Measurements from ENCODE around the gene HOXB9. TPM values are rescaled to one million over a fixed set of nuclear protein-coding genes. Genes with fewer than 3 reads are reported as not detected.

Gene HOXB9
- total and polyA plus RNA-seq, 2 of the 13 experiments (the other 11 are each of a cell fraction or from before 2014, with no cell fraction given) = not detected

GRCh38 chr17:48608494-48608834 is 17.7 kb downstream of the HOXB9 start:
- H3K4me2 ChIP-seq (ENCODE audit: low read depth, low read length) = no peak overlapping the region
- POLR2A ChIA-PET = no interaction called here
- H3K27ac ChIP-seq (ENCODE audit: extremely low read length, insufficient read depth, low read length) = no peak overlapping the region
- 63% methylated on average over 1 of the region's 1 CpG for WGBS (ENCODE audit: low lambda C conversion rate)
- no peaks in the 10 kb centered on the region for H3K79me2 ChIP-seq (ENCODE audit: insufficient read depth, low read length)
- TF ChIP-seq SIX1 (CRISPR knock-in tag; IDR thresholded peaks at IDR 0.05; ENCODE audit: borderline replicate concordance) = no peak
- TF ChIP-seq ZNF747 (CRISPR knock-in tag; IDR thresholded peaks at IDR 0.05; ENCODE audit: borderline replicate concordance) = no peak
- no peak for TF ChIP-seq PRMT3 (CRISPR knock-in tag; IDR thresholded peaks at IDR 0.05; ENCODE audit: borderline replicate concordance, low read depth)
- TF ChIP-seq, protein P1, sequence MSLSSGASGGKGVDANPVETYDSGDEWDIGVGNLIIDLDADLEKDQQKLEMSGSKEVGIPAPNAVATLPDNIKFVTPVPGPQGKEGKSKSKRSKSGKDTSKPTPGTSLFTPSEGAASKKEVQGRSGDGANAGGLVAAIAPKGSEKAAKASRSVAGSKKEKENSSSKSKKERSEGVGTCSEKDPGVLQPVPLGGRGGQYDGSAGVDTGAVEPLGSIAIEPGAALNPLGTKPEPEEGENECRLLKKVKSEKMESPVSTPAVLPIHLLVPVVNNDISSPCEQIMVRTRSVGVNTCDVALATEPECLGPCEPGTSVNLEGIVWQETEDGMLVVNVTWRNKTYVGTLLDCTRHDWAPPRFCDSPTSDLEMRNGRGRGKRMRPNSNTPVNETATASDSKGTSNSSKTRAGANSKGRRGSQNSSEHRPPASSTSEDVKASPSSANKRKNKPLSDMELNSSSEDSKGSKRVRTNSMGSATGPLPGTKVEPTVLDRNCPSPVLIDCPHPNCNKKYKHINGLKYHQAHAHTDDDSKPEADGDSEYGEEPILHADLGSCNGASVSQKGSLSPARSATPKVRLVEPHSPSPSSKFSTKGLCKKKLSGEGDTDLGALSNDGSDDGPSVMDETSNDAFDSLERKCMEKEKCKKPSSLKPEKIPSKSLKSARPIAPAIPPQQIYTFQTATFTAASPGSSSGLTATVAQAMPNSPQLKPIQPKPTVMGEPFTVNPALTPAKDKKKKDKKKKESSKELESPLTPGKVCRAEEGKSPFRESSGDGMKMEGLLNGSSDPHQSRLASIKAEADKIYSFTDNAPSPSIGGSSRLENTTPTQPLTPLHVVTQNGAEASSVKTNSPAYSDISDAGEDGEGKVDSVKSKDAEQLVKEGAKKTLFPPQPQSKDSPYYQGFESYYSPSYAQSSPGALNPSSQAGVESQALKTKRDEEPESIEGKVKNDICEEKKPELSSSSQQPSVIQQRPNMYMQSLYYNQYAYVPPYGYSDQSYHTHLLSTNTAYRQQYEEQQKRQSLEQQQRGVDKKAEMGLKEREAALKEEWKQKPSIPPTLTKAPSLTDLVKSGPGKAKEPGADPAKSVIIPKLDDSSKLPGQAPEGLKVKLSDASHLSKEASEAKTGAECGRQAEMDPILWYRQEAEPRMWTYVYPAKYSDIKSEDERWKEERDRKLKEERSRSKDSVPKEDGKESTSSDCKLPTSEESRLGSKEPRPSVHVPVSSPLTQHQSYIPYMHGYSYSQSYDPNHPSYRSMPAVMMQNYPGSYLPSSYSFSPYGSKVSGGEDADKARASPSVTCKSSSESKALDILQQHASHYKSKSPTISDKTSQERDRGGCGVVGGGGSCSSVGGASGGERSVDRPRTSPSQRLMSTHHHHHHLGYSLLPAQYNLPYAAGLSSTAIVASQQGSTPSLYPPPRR (CRISPR knock-in tag; IDR thresholded peaks at IDR 0.05; ENCODE audit: borderline replicate concordance) = no peak
- no peak for TF ChIP-seq TBX2 (CRISPR knock-in tag; IDR thresholded peaks at IDR 0.05; ENCODE audit: borderline replicate concordance)
- TF ChIP-seq HOXA5 (CRISPR knock-in tag; IDR thresholded peaks at IDR 0.05) = no peak
- no peak for TF ChIP-seq HHEX (CRISPR knock-in tag; IDR thresholded peaks at IDR 0.05)
- no peak for TF ChIP-seq XBP1 (CRISPR knock-in tag; IDR thresholded peaks at IDR 0.05)
- no peak for TF ChIP-seq ZBTB25 (CRISPR knock-in tag; IDR thresholded peaks at IDR 0.05)
- no peak for TF ChIP-seq RARA (CRISPR knock-in tag; IDR thresholded peaks at IDR 0.05)
- no peak for TF ChIP-seq PCBP2 (optimal IDR thresholded peaks at IDR 0.05; ENCODE audit: low read depth, low read length, poor library complexity, severe bottlenecking)
- TF ChIP-seq ATF7-NPFF (CRISPR knock-in tag; IDR thresholded peaks at IDR 0.05; ENCODE audit: low read depth) = no peak
- in situ Hi-C loops (cut with HindIII; ENCODE audit: extremely low pct_ligation_motif_present, low pct_unique_long_range_greater_than_20kb) (no loop called here), intact Hi-C loops (cut with micrococcal nuclease; ENCODE audit: unreplicated experiment) (no loop called here)
- ATAC-seq = no peak
- no peak for DNase-seq (ENCODE audit: low spot score)
- CTCF ChIA-PET (ENCODE audit: low intra/inter-chr PET ratio, low total read pairs) = no interaction called here
- H3K4me3 ChIP-seq (replicated peaks in 1 of 3; ENCODE audit: insufficient read depth in 1 of 3, low read depth in 2 of 3, low read length in 3 of 3) = no peak overlapping the region
- H2AFZ ChIP-seq (ENCODE audit: low read length) = no peak overlapping the region
- H3K9ac ChIP-seq (ENCODE audit: insufficient read depth, low read depth, low read length) = no peak overlapping the region
- no peaks in the 10 kb centered on the region for H3K36me3 ChIP-seq (replicated peaks in 1 of 2; ENCODE audit: control insufficient read depth in 1 of 2, insufficient read depth in 2 of 2, low read length in 2 of 2)
- peaks cover 23 to 95% of the 10 kb centered on the region in 2 experiments; a peak in 4 of 5 replicates for H3K27me3 ChIP-seq (ENCODE audit: control insufficient read depth in 1 of 2, insufficient read depth in 2 of 2, low read length in 2 of 2)
- no peaks in the 10 kb centered on the region; the same call in 1 of the 2 replicates for H4K20me1 ChIP-seq (ENCODE audit: insufficient read depth, low read length)
- no peaks in the 10 kb centered on the region for H3K9me3 ChIP-seq (ENCODE audit: low read length)
- no TSS peak for BruUV-seq (replicated peaks)
- peaks cover 23% of the 10 kb centered on the region for H3K4me1 ChIP-seq (ENCODE audit: insufficient read depth, low read length)
- FAIRE-seq = no peak

Data from HepG2 (cell line).